GM12801 (cell line): Measurements from ENCODE around the gene SGCD.

ENCODE experiments used
- CTCF ChIP-seq: IDR thresholded peaks from one replicate; pipeline ENCODE4 v1.5.1; 2011; ENCODE audit warnings: control low read depth; ENCODE audit not compliant: insufficient read length; ENCODE audit errors: extremely low read depth

The SGCD gene

GRCh38 chr5:156778139-156778706 is 451.3 kb downstream of the SGCD start:
- TF ChIP-seq CTCF, result no peak

- no peak for TF ChIP-seq CTCF
Observed at GRCh38 chr5:156778752-156779151, 451.8 kb downstream of the SGCD start.

GRCh38 chr5:156779436-156779835 is 452.5 kb downstream of the SGCD start:
- no peak for TF ChIP-seq CTCF

GRCh38 chr5:156783092-156783491 is 456.1 kb downstream of the SGCD start:
- no peak for TF ChIP-seq CTCF

GRCh38 chr5:156794687-156795086 is 467.7 kb downstream of the SGCD start:
- TF ChIP-seq CTCF, result no peak

- TF ChIP-seq CTCF, result no peak
Observed at GRCh38 chr5:156798201-156798600, 471.2 kb downstream of the SGCD start.

- TF ChIP-seq CTCF, result no peak
Observed at GRCh38 chr5:156799171-156799570, 472.2 kb downstream of the SGCD start.
